ENCODE results near the gene CLNK. TPM values are rescaled to one million over a fixed set of nuclear protein-coding genes. Genes with fewer than 3 reads are reported as not detected.

The CLNK gene
- total and polyA plus RNA-seq, 2 of the 13 experiments (the other 11 are each of a cell fraction or from before 2014, with no cell fraction given) = not detected

- Histone ChIP-seq H3K4me1 (ENCODE audit: insufficient read depth, low read length) (no peaks in the 10 kb centered on the region), H3K27me3 (ENCODE audit: control insufficient read depth in 1 of 2, insufficient read depth in 2 of 2, low read length in 2 of 2) (peaks cover 0 to 4% of the 10 kb centered on the region in 2 experiments; a peak in 1 of 5 replicates), H4K20me1 (ENCODE audit: insufficient read depth, low read length) (no peaks in the 10 kb centered on the region; the same call in 1 of the 2 replicates), H3K79me2 (ENCODE audit: insufficient read depth, low read length) (no peaks in the 10 kb centered on the region), H3K9me3 (ENCODE audit: low read length) (no peaks in the 10 kb centered on the region), H3K4me3 (replicated peaks in 1 of 3; ENCODE audit: insufficient read depth in 1 of 3, low read depth in 2 of 3, low read length in 3 of 3) (no peak overlapping the region), H3K36me3 (replicated peaks in 1 of 2; ENCODE audit: control insufficient read depth in 1 of 2, insufficient read depth in 2 of 2, low read length in 2 of 2) (no peaks in the 10 kb centered on the region), H3K27ac (ENCODE audit: extremely low read length, insufficient read depth, low read length) (no peak overlapping the region), H3K9ac (ENCODE audit: insufficient read depth, low read depth, low read length) (no peak overlapping the region), H3K4me2 (ENCODE audit: low read depth, low read length) (no peak overlapping the region), H2AFZ (ENCODE audit: low read length) (no peak overlapping the region)
- in situ Hi-C loops (cut with HindIII; ENCODE audit: extremely low pct_ligation_motif_present, low pct_unique_long_range_greater_than_20kb) = no loop called here
- FAIRE-seq (no peak), ATAC-seq (no peak), DNase-seq (ENCODE audit: low spot score) (no peak)
- POLR2A ChIA-PET = no interaction called here
- no TSS peak for BruUV-seq (replicated peaks)
- CTCF ChIA-PET (ENCODE audit: low intra/inter-chr PET ratio, low total read pairs) = no interaction called here
- intact Hi-C loops (cut with micrococcal nuclease; ENCODE audit: unreplicated experiment) = loop anchor here (10.0 kb wide), 1 partner anchor 74 kb away; no protein-coding TSS in a partner anchor
- 26% methylated on average over 11 of the region's 11 CpGs for WGBS (ENCODE audit: low lambda C conversion rate)
- TF ChIP-seq MIER3 (CRISPR knock-in tag; IDR thresholded peaks at IDR 0.05; ENCODE audit: borderline replicate concordance) (no peak), SP2 (CRISPR knock-in tag; IDR thresholded peaks at IDR 0.05) (no peak), ZBTB44 (CRISPR knock-in tag; IDR thresholded peaks at IDR 0.05) (no peak), MTF2 (CRISPR knock-in tag; IDR thresholded peaks at IDR 0.05; ENCODE audit: borderline replicate concordance) (no peak), ZNF414 (CRISPR knock-in tag; IDR thresholded peaks at IDR 0.05) (no peak), NFRKB (IDR thresholded peaks at IDR 0.05) (no peak), CCAR2 (optimal IDR thresholded peaks at IDR 0.05; ENCODE audit: low read depth, low read length) (no peak), NFE2L1 (CRISPR knock-in tag; IDR thresholded peaks at IDR 0.05; ENCODE audit: borderline replicate concordance) (no peak), ZNF569 (CRISPR knock-in tag; IDR thresholded peaks at IDR 0.05; ENCODE audit: borderline replicate concordance) (no peak)
- TF ChIP-seq, protein P1, sequence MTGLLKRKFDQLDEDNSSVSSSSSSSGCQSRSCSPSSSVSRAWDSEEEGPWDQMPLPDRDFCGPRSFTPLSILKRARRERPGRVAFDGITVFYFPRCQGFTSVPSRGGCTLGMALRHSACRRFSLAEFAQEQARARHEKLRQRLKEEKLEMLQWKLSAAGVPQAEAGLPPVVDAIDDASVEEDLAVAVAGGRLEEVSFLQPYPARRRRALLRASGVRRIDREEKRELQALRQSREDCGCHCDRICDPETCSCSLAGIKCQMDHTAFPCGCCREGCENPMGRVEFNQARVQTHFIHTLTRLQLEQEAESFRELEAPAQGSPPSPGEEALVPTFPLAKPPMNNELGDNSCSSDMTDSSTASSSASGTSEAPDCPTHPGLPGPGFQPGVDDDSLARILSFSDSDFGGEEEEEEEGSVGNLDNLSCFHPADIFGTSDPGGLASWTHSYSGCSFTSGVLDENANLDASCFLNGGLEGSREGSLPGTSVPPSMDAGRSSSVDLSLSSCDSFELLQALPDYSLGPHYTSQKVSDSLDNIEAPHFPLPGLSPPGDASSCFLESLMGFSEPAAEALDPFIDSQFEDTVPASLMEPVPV (CRISPR knock-in tag; IDR thresholded peaks at IDR 0.05) = no peak
- TF ChIP-seq, protein P2, sequence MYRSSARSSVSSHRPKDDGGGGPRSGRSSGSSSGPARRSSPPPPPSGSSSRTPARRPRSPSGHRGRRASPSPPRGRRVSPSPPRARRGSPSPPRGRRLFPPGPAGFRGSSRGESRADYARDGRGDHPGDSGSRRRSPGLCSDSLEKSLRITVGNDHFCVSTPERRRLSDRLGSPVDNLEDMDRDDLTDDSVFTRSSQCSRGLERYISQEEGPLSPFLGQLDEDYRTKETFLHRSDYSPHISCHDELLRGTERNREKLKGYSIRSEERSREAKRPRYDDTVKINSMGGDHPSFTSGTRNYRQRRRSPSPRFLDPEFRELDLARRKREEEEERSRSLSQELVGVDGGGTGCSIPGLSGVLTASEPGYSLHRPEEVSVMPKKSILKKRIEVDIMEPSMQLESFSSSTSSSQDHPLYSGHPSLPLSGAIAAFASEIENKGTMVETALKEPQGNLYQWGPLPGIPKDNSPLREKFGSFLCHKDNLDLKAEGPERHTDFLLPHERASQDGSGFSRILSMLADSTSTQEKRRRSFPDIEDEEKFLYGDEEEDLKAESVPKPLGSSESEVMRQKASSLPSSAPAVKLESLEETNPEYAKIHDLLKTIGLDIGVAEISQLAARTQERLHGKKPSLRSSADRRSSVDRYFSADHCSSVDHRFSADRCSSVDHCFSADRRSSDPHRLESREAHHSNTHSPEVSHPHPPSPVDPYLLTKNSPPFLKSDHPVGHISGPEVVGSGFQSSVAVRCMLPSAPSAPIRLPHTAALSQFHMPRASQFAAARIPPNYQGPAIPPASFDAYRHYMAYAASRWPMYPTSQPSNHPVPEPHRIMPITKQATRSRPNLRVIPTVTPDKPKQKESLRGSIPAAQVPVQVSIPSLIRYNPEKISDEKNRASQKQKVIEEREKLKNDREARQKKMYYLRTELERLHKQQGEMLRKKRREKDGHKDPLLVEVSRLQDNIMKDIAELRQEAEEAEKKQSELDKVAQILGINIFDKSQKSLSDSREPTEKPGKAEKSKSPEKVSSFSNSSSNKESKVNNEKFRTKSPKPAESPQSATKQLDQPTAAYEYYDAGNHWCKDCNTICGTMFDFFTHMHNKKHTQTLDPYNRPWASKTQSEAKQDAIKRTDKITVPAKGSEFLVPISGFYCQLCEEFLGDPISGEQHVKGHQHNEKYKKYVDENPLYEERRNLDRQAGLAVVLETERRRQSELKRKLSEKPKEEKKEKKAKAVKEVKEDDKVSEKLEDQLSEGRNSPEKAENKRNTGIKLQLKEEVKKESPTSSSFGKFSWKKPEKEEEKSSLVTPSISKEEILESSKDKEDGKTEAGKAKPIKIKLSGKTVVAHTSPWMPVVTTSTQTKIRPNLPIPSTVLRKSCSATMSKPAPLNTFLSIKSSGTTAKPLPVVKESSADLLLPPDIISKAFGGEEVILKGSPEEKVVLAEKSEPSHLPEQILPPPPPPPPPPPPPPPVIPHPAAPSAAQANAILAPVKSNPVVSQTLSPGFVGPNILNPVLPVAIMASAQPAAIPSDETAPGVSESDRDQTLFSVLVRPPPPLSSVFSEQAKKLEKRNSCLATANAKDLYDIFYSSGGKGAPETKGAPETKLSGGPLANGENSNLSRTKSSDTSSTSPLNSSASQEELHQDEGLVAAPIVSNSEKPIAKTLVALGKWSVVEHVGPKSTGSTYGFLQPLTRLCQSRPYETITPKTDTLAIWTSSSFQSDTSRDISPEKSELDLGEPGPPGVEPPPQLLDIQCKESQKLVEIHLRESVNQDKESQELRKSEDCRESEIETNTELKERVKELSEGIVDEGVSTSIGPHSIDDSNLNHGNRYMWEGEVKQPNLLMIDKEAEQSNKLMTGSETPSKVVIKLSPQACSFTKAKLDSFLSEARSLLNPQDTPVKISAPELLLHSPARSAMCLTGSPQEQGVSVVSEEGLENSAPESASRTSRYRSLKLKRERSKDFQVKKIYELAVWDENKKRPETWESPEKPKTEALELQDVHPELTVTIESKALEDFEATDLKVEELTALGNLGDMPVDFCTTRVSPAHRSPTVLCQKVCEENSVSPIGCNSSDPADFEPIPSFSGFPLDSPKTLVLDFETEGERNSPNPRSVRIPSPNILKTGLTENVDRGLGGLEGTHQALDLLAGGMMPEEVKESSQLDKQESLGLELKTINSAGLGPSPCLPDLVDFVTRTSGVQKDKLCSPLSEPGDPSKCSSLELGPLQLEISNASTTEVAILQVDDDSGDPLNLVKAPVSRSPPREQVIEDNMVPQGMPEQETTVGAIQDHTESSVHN (CRISPR knock-in tag; IDR thresholded peaks at IDR 0.05) = no peak
Observed at GRCh38 chr4:10460313-10461047, 224.1 kb downstream of the CLNK start.
